Activated effector memory CD4-positive, alpha-beta T cell treated with Interleukin-2 at 50 U/mL for 16 hours (primary cell): ENCODE results near the gene EIF4EBP2.

Source experiments
- DNase-seq: peaks from one replicate; pipeline ENCODE4 v3.0.0-alpha.2; 2020

The EIF4EBP2 gene, protein sequence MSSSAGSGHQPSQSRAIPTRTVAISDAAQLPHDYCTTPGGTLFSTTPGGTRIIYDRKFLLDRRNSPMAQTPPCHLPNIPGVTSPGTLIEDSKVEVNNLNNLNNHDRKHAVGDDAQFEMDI

DNA sequence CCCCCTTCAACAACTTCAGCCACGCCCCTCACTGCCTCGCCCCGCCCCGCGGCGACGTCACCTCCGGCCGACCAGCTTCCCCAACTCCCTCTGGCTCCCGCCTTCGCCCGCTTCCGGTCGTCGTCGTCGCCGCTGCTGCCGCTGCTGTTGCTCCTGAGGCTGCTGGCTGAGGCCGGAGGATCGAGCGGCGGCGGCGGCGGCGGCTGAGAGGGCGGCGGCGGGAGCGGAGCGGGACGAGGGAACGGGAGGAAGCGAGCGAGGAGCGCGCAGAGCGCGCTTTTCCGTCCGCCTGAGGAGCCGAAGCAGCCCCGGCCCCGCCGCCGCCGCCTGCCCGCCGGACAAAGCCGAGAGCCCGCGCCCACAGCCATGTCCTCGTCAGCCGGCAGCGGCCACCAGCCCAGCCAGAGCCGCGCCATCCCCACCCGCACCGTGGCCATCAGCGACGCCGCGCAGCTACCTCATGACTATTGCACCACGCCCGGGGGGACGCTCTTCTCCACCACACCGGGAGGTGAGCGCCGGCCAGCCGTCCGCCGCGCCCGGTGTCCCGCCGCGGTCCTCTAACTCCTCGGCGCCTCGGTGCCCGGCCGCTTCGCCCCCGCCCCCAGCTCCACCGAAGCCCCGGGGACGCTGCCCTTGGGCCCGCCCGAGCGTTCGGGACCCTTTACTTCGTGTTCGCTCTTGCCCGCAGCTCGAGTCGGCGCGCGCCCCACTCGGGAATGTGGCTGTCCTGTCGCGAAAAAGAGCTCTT lies at the start of gene EIF4EBP2:
Gene EIF4EBP2 (plus strand): TSS at position 110 of the 751 bp plus-strand sequence. CDS start 257 bp downstream, at position 367.
- DNase-seq: peak; percentile 99

DNA sequence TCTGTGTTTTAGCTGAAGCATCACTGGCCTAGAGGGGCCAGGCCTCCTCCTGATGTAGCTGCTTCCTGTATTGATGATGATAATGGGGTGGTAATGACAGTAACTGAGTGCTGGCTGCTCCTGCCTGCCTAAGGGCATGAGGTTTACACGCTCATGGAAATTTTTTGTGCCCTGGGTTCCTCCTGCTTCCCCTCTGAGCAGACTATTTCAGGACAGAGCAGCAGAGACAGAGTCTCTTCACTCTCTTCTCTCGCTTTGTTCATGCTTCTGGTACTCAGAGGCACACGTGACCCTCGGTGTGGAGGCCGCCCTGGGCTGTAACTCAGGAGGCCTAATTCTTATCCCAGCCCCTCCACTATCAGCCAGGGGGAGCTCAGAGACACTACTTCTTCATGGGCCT lies 49.4 kb upstream of the EIF4EBP2 start:
- DNase-seq: no peak

DNA sequence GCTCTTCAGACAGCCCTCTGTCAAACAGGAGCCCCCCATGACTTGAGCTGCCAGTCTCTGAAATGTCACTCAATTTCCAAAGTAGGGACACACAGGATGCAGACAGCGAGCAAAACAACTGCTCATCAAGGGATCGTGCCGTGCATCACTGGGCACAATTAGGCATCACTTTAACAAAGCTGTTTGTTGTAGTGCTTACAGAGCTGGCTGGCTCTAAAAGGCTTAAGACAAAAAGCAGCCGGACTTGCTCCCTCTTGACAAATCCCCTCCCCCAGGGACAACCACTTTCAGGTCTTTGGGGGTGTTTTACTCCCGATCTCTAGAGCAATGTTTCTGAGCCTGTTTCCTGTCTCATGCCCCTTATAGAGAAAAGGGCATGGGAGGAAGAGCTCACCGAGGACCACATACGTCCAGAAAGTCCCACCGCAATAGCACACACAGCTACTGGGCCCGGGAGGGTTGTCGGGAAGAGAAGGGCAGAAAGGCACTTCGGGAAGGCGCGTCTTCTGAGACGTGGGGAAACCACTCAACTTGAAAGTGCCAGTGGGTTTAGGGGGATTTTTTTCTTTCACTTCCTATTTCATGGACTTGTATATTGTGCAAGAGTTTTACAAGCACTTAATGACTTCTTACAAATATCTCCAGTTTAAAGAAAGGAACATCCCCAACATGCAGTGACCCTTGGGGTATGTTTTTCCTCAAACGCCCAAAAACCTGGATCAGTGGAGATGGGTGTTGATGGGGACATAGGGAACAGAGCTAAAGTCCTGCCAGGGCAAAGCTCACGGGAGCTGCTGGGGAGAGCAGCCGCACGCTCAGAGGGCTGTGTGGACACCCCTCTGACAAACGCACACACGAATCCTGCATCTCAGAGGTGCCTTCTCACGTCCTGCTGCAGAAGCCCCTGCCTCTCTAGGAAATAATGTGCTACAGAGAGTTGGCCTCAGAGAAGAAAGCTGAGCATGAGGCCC lies 48.6 kb upstream of the EIF4EBP2 start:
- no peak for DNase-seq

DNA sequence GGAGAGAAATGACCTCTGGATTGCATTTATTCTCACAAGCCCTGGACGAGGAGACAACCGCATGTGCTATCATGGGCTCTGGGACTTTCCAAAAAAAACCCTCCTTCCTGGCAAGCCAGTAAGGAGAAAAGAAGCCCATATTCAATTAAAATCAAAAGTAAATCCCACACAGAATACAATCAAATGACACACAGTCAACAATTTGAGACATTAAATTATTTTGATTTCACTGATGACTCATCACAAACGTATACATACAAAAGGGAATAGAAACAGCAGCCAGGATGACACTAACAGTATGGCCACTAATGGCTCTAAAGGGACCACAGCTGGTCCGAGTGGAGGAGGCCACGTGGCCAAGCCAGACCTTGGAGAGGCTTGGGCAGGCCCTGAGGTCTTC lies 46.4 kb upstream of the EIF4EBP2 start:
- DNase-seq: no peak

DNA sequence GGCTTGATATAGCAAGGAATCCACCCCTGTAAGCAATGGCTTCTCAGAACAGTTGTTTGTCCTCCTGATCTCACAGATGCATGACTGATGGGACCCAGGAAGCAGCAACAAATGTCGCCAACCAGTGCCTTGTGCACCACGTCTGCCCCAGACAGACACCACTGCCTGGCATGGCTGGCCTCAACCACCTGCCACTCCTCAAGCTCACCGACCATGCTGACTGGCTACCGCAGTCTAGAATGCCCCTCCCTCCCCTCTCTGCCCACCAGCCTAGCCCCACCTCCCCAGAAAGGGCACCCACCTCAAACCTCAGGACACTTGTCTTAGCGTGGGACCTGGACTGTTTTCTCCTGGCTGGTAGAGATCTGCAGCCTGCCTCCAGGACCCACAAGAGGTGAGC lies 45.5 kb upstream of the EIF4EBP2 start:
- no peak for DNase-seq

DNA sequence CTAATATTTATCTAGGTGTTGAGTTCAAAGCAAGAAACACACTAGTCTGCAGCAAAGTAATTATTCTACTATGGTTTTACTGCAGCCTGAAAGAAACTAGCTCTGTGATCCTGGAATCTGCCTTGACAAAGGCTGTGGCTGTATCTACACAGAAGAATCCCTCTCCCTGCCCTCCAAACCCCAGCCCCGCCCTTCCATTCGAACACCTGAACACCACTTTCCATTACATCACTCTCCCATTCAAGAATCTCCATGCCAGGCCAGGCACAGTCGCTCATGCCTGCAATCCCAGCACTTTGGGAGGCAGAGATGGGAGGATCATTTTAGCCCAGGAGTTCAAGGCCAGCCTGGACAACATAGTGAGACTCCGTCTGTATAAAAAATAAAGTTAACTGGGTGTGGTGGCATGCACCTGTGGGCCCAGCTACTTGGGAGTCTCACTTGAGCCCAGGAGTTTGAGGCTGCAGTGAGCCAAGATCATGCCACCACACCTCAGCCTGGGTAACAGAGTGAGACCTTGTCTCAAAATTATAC lies 44.9 kb upstream of the EIF4EBP2 start:
- no peak for DNase-seq

DNA sequence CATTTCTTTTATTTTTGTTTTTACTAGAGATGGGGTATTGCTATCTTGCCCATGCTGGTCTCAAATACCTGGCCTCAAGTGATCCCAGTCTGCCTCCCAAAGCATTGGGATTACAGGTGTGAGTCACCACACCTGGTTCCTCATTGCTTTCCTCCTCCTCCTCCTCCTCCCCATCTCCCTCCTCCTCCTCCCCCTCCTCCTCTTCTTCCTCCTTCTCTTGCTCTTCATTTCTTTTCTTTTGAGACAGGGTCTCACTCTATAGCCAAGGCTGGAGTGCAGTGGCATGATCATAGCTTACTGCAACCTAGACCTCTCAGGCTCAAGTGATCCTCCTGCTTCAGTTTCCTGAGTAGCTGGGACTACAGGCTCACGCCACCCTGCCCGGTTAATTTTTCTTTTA lies 43.7 kb upstream of the EIF4EBP2 start:
- DNase-seq: no peak

DNA sequence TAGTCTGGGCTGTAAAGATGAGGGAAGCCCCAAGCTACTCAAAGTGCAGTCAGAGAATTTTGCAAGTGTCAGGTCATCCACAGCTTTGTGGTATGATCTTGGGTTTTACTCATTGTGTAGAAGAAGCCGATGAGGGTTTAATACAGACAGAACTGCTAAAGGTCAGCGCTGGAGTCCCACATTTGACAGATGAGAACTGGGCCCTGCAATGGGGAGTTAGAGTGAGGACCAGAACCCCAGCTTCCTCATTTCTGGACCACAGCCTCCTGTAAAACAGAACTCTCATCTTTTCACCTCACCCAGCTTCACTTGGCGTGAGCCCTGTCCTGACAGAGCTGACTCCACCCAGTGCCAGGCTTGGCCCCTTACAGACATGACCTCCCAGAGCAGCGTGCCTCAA lies 41.6 kb upstream of the EIF4EBP2 start:
- DNase-seq: no peak

DNA sequence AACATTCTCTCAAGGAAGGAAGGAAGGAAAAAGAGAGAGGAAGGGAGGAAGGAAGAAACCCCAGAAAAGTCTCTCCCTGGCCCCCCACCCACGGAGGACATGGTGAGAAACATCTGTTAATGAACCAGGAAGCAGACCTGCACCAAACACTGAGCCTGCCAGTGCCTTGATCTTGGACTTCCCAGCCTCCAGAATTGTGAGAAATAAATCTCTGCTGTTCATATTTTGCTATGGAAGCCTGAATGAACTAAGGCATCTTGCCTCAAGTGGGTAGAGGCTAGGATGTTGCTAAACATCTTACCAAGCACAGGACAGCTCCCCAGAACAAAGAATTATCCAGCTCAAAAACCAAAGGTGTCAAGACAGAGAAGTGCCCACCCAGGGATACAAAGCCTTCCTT lies 40.7 kb upstream of the EIF4EBP2 start:
- no peak for DNase-seq

DNA sequence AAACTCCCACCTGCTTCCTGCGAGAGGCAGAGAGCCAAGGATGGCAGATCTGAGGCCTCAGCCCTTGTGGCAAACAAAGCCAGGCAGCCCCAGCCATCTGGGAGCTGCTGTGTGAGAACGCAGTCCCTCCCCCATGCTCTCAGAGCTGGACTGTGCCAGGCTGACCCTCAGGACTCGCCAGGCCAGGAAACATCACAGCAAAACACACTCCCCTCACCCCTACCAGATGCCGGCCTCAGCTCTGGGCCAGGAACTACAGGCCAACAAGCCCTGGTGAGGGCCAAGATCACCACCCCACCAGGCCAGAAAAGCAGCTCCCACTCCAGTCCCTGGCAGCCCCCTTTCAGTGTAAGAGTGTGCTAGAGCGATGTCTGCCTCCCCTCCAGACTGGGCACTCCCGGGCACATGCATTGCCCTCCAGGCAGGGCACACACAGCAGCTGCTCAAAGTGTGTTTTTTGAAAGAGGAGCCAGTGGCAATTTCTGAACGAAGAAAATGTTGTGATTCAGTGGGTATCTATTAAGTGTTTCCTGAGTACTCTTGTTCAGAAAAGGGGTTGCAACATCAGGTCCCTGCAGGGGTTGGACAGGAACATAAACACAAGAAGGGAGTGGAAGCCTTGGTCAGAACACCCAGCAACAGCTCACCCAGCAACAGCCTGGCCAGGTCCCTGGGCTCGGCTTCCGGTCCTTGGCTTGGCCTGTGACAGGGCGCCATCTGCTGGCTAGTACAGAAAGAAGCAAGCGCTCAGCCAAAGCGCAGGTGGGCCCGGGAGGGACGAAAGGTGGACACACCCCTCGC lies 39.8 kb upstream of the EIF4EBP2 start:
- peak; percentile 74 for DNase-seq

DNA sequence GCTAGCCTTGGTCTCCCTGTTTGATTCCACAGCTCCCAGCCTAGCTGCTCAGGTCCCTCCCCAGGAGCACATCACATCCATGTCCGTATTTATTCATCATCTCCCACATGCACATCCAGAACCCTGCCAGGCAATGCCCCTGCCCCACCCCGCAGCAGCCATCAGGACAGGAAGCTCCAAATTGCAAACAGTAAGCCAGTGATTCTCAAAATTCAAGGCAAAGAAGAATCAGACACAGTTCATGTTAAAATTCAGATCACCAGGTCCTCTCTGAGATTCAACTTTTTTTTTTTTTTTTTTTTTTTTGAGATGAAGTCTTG lies 39.2 kb upstream of the EIF4EBP2 start:
- no peak for DNase-seq

DNA sequence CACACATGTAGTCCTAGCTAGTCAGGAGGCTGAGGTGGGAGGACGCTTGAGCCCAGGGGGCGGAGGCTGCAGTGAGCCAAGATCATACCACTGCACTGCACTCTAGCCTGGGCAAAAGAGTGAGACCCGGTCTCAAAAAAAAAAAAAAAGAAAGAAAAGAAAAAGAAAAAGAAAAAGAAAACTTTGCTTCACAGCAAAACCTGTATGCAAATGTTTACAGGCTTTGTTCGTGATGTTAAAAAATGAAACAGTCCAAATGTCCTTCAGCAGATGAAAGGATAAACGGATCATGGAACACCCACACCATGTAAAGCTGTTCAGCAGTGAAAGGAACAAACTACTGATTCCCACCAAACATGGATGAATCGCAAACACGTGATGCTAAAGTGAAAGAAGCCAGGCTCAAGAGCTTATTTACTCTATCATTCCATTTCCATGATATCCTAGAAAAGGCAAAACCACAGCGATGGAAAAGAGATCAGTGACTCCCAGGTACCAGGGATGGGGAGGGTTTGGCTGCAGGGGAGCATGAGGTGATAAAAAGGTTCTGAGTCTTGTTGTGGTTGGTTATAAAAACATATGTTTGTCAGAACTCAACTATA lies 36.6 kb upstream of the EIF4EBP2 start:
- DNase-seq: no peak

DNA sequence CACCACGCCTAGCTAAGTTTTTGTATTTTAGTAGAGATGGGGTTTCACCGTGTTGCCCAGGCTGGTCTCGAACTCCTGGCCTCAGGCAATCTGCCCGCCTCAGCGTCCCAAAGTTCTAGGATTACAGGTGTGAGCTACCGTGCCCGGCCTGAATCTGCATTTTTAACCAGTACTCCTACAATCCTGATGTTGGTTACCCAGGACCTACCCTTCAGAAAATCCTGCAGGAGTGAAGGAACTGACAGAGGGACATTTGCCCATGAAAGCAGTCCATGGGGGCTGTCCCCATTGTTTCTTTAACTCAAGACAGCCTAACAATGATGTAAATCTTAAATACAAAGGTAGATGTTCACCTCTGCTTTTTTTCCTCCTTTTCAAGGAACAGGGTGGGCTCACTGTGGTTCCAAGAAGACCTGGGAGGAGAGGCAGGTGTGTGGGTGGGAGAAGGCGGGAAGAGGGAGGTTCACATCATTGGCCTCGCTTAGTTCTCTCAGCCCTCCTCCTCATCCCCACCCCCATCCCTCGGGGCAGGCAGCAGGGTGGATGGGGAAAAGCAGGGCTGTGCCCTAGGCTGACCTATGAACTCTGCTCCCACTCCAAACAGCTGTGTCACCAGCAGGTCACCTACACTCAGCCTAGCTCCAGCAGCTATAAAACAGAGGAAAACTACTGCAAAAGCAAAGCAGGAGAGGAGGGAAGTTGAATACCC lies 35.0 kb upstream of the EIF4EBP2 start:
- no peak for DNase-seq

DNA sequence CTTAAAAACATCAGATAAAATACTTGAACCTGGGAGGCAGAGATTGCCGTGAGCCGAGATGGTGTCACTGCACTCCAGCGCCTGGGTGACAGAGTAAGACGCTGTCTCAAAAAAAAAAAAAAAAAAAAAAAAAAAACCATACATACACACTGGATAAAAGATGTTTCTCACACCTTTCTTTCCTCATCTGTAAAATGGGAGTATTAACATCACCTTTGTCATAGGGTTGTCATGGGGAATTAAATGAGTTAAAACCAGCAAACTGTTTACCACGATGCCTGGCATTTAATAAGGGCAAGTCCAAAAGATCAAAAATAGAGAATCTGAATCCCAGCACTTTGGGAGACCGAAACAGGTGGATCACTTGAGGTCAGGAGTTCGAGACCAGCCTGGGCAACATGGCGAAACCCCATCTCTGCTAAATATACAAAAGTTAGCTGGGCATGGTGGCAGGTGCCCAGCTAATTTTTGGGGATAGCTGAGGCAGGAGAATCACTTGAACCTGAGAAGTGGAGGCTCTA lies 34.4 kb upstream of the EIF4EBP2 start:
- DNase-seq: no peak

DNA sequence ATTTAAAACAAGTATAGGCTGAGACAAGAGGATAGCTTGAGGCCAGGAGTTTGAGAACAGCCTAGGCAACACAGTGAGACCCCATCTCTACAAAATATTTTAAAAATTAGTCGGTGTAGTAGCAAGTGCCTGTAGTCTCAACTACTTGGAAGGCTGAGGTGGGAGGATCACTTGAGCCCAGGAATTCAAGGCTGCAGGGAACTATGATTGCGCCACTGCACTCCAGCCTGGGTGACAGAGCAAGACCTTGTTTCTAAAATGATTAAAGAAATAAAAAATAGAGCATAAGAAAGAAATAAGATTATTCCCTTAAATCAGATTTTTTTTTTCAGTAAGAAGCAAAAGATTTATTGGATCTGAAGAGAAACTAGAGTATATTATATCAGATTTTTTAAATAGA lies 33.2 kb upstream of the EIF4EBP2 start:
- DNase-seq: no peak

DNA sequence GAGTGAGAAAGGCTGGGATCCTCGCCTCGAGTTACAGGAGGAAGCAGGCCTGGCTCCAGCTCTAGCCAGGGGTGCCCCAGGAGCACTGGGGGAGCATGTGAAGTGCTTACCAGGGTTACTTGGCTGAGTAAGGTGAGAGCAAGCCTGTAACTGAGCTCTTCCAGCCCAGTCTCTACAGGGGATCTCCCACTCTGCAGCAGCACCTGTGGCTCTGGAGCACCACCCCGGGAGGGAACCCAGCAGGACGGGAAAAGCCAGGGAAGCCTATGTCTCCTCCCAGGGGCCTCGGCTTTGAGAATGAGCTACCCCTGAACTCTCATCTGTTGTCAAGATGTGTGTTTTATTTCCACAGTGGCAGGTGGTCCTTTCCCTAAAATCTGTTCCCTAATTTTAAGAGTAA lies 32.1 kb upstream of the EIF4EBP2 start:
- no peak for DNase-seq

DNA sequence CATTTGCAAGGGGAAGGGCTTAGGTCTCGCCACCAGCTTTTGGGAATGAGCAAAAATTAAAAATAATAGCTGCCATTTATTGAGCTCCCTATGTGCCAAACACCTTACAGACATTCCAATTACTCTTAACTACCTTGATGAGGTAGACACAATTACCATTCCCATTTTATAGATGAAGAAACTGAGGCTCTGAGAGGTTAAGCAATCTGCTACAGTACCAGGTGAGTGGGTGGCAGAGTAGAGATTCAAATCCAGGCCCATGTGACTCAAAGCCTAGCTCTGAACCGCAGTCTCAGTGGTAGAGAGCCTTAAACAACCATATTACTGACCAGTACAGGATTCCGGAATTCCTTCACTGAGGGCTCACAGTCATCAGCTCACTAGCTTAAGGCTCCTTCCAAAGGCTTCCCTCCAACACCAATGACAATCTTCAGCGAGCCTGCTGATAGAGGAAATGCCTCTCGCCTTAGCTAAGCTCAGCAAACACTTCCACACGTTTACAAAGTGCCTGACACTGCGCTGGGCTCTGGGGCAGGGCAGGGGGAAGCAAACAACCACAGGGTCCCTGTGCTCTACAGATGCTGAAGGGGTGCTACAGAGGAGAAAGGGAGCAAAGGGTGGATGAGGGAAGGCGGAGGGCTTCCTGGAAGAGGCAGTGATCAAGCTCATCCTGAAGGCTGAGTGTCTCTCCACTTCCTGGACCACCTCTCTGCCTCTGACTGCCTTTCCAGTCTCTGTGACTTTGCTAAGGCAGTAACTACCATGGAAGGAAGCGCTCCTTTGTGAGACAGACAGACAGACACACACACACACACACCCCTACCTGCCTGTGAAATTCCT lies 28.9 kb upstream of the EIF4EBP2 start:
- DNase-seq: no peak

DNA sequence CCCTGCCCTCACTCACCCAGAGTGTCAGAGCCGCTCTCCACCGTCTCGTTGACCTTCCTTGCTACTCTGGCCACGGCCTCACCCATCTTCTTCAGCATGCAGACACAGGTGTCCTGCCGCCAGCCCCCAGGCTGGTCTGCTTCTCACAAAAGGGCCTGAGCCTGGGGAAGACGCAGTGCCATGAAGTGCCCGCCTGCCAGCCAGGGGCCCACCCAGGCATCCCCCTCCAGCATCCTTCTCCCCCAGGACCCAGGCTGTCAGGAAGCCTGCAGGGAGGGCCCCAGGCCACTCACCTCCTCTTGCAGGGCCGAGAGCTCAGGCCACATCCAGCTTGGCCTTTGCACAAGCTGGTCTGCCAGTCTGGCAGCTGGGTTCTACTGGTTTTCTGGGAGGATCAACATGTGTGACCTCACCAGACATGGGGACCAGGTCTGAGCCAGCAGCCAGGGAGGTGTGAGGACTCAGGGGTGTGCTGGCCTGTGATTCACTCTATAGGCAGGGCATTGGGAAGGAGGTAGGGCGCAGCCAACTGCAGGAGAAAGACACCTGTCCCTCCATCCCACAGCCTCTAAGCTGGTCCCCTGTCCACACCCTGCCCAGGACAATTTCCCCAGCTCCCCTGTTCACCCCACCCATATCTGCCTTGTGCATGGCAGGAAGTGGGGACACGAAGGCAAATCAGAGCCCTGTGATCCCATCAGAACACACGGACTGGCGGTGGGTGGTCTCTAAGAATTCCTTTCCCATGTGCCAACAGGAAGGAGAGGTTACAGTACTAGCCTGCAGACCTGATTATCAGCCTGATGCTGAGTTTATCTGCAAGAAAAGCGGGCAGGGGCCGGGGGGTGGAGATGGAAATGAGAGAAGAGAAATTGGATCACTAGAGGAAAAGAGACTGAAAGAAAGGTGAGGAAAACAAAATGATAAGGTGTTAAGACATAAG lies 27.2 kb upstream of the EIF4EBP2 start:
- DNase-seq: no peak

DNA sequence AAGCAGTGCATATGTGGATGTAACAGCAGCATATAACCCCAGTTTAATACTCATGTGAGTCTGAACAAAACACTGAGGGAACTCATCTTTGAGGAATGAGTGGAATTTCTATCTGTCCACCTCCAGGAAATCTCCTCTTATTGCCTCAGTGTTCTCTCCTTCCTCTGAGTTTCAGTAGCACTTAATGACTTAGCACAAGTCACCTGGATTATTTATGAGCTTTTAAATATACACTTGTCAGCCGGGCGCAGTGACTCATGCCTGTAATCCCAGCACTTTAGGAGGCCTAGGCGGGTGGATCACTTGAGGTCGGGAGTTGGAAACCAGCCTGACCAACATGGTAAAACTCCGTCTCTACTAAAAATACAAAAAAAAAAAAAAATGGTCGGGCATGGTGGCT lies 25.8 kb upstream of the EIF4EBP2 start:
- DNase-seq: no peak
